ENCODE measurements around the gene RTKN2. TPM values are rescaled to one million over a fixed set of nuclear protein-coding genes. Genes with fewer than 3 reads are reported as not detected.
"Not testable (repeated sequence)": the region's sequence is repeated elsewhere in the genome, so short reads cannot be mapped to it uniquely, and the experiment has no call there.

Gene RTKN2
- total RNA-seq, 1 donor from 2014 or later, result 3.4 TPM

DNA sequence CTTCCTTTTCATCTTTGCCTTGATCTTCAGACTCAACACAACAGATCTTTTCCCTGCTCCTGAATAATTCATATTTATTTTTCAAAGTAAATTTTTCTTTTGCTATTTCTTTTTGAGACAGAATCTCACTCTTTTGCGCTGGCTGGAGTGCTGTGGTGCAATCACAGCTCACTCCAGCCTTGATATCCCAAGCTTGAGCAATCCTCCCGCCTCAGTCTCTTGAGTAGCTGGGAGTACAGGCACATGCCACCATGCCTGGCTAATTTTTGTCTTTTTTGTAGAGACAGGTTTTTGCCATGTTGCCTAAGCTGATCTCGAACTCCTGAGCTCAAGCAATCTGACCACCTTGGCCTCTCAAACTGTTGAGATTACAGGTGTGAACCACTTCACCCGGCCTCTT is 9.2 kb downstream of the RTKN2 start:
- DNase-seq (ENCODE audit: low read depth), result no peak

GRCh38 chr10:62258926-62259325 is 9.7 kb downstream of the RTKN2 start:
- peak; percentile 41 for DNase-seq (ENCODE audit: low read depth)

DNA sequence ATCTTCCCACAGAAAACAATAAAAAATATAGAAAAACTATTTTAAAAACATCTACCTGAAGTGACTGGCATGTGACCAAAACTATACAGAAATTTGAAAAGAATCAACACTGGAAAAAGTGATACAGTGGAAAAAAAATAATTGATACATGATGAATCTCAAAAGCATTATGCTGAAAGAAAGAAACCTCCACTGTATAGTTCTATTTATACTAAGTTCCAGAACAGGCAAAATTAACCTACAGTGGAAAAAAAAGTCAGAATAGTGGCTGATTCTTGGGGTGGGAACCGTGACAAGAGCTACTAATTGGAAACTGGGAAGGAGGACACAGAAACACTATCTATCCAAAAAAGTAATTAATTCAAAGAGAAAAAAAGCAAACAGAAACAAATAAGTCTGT is 14.9 kb downstream of the RTKN2 start:
- no peak for DNase-seq (ENCODE audit: low read depth)

DNA sequence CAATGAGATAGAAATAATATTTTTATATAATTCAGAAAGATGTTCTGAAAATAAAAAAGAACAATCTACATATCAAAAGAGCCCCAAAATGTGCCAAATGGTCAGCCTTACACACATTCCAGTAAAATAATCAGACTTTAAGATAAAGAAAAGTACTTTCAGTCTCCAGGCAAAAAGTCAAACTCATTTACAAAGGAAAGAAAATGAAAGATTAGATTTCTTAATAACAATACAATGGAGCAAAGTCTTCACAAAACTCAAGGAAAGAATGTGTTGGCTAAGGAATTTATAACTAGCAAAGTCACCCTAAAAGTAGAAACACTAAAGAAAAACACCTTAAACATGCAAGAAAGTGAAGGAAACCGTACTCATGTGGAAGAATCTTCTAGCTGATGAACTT is 16.6 kb downstream of the RTKN2 start:
- DNase-seq (ENCODE audit: low read depth), result no peak

GRCh38 chr10:62250594-62251198 is 17.9 kb downstream of the RTKN2 start:
- peak; percentile 96 for DNase-seq (ENCODE audit: low read depth)

- DNase-seq (ENCODE audit: low read depth), result no peak
Measured at GRCh38 chr10:62249957-62250356, 18.7 kb downstream of the RTKN2 start.

DNA sequence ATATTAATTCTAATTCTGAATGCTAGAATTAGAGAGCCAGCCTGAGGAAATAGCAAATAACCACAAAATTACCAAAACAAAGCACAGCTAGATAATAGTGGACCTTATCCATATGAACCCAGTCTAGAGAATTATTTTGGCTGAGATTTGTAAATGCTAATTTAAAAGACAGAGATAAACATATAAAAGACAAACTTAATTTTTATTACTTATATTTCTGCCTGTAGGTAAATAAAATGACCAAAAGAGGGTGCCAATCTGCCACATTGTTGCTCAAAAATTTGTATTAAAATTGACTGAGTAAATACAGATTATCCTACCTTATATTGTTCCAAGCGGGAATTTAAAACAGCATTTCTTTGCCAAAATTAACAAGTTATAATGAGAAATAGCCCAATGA is 20.2 kb downstream of the RTKN2 start:
- DNase-seq (ENCODE audit: low read depth), result no peak

GRCh38 chr10:62244785-62245467 is 23.7 kb downstream of the RTKN2 start:
- peak; percentile 76 for DNase-seq (ENCODE audit: low read depth)

GRCh38 chr10:62244088-62244487 is 24.6 kb downstream of the RTKN2 start:
- DNase-seq (ENCODE audit: low read depth), result no peak

DNA sequence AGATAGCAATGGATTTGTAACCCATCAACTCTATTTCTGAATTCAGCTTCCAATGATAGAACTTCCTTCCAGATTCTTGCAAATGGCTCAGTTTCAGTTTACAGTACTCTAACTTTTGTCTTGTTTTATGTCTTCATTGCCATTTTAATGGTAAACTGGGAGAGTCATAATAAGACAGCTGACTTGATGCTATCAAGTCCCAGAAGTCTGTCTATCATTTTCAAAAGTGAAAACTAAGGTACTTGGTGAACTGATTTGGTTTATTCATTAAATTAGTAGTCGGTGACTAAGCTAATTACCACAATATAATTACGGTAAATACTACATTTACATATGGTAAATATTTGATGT is 25.0 kb downstream of the RTKN2 start:
- DNase-seq (ENCODE audit: low read depth), result no peak

DNA sequence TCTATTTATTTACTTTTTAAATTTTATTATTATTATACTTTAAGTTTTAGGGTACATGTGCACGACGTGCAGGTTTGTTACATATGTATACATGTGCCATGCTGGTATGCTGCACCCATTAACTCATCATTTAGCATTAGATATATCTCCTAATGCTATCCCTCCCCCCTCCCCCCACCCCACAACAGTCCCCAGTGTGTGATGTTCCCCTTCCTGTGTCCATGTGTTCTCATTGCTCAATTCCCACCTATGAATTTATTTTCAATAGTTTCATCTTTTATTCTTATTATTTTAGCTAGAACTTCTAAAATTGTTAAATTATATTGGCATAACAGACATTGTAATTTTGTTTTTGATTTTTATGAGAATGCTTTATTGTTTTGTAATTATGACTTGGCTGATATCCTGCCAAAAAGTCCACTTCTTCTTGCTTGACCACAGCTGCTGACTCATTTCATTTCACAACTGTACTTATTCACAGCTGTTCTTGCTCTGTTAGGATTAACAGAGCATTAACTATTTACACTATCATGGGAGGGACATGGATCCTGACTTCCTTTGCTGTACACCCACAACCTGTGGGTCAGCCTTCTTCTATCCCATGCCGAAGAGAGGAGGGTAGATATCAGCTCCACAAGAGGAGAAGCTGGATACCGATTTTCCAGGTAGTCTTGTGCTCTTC is 25.5 kb downstream of the RTKN2 start:
- peak; percentile 96 for DNase-seq (ENCODE audit: low read depth)

- DNase-seq (ENCODE audit: low read depth), result not testable (repeated sequence)
Measured at GRCh38 chr10:62241521-62241920, 27.1 kb downstream of the RTKN2 start.

DNA sequence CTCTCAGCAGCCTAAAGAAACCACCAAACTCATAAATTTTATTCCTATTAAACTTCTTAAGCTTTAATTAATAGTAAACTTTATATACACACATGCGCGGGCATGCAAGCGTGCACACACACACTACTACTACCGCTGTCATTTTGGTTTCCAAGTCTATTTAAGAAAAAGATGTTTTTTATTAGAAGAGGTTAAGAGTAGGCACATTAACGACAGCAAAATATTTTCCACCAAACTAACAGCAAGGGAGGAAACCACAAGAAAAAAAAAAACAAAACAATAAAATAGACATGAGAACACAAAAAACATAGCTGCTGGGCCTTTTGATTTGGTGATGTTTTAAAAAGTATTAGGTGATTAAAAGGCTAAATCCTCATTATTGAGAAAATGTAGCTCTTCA is 28.6 kb downstream of the RTKN2 start:
- DNase-seq (ENCODE audit: low read depth), result no peak

GRCh38 chr10:62238880-62239279 is 29.8 kb downstream of the RTKN2 start:
- DNase-seq (ENCODE audit: low read depth), result no peak

DNA sequence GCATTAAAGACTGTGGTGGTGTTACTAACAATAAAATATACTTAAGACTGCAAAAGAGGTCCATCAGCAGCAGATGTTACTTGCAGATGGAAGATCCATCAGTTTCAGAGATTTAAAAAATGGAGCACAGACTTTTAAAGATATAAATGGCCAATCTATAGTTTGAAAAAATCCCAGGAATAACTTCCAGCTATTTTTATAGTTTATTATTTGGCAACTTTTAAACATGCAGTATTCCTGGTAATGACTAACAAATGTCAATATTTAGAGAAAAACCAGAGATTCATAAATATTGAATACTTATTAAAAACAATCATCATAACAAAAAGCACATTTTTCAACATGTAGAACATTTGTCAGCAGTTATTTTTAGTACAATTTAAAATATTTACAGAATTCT is 30.7 kb downstream of the RTKN2 start:
- no peak for DNase-seq (ENCODE audit: low read depth)

DNA sequence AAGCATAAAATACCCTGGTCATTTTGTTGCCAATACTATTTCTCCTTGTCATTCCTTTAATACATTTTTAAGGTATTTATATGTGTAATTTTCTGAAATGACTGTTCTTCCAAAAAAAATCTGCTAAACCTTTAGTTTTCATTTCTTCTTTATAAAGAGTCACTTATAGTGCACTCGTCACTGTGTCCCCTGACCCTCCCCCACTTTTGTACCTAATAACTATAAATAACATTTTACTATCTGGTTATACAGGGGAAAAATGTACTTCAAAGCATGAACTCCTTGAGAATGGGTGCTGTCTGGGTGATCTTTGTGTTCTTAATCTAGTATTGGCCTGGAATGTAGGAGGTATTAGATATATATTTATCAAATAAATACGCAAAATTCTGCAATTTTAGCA is 31.1 kb downstream of the RTKN2 start:
- no peak for DNase-seq (ENCODE audit: low read depth)

DNA sequence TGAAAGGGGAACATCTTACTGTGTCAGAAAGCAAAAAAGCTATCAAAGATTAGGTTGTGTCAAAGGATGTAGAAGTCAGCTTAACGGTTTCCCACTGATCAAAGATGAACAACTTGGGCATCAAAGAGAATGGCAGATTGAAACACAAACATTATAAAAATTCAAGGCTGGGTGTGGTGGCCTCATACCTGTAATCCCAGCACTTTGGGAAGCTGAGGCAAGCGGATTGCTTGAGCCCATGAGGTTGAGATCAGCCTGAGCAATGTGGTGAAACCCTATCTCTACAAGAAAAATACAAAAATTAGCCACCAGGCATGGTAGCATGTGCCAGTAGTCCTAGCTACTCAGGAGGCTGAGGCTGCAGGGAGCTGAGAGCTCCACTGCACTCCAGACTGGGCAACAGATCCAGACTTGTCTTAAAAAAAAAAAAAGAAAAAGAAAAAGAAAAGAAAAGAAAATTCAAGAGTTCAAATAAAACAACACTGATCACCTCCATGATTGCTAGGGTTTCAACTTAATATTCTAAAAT is 34.5 kb downstream of the RTKN2 start:
- DNase-seq (ENCODE audit: low read depth), result no peak

DNA sequence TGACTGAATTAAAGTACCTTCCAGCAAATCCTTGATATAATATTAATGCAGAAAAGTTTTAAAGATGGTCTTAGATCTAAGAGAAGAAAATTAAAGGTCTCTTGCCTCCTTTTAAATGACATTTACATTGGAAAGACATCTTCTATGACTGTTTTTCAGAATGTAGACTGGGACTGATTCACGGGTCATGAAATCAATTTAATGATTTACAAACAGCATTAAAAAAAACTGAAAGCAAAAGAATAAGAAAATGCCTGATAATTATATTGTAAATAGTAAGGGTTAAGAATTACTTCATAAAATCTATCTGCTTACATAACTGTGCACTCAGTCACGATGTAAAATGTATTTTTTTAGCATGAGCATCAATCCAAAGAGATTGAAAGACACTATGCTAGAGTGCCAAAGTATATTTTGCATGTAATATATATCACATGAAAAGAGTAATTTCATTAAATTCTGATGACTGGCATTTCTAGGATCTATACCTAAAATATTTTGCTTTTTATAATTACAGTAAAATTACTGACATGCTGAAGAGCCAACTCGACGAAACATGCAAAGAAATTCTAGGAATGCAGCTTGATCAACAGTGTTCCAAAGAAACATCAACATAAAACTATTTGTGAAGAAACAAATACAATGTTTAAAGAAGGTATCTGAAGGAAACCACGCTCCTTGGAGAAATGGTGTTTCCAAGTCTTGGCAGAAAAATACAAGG is 35.1 kb downstream of the RTKN2 start:
- DNase-seq (ENCODE audit: low read depth), result peak; percentile 59

- no peak for DNase-seq (ENCODE audit: low read depth)
Measured at GRCh38 chr10:62231805-62232204, 36.8 kb downstream of the RTKN2 start.

GRCh38 chr10:62231371-62231770 is 37.3 kb downstream of the RTKN2 start:
- peak; percentile 60 for DNase-seq (ENCODE audit: low read depth)

GRCh38 chr10:62230344-62231121 is 38.1 kb downstream of the RTKN2 start:
- DNase-seq (ENCODE audit: low read depth), result peak; percentile 49

DNA sequence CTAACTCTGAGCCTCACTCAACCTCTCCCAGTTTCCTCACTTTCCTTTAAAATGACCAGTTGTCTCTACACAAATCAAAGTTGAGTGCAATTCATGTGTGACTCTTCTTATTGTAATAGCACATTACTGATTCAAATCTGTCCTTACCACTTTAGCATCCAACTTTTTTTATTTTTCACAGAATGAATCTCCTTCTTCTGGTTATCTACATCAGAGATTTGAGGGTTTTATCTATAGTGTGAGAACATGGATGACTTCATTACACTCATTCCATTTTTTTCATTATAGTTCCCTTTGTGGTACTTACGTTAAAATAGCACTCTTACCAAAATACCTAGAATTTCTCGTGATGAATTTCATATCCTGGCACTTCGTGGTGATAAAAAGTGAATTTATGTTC is 43.3 kb downstream of the RTKN2 start:
- DNase-seq (ENCODE audit: low read depth), result no peak
